ENCODE data around the gene NXPH4.

The NXPH4 gene

GRCh38 chr12:57236925-57237595 lies 20.5 kb downstream of the NXPH4 start:
- H3K27me3 ChIP-seq (ENCODE audit: insufficient read depth, low read depth, severe bottlenecking), result peaks cover 9% of the 10 kb centered on the region
- H3K36me3 ChIP-seq, result peaks cover 35% of the 10 kb centered on the region
- H3K9me3 ChIP-seq (ENCODE audit: severe bottlenecking), result no peaks in the 10 kb centered on the region
- H3K27ac ChIP-seq, result no peak overlapping the region
- H3K4me3 ChIP-seq (ENCODE audit: low read depth, low read length), result no peak overlapping the region
- TF ChIP-seq CTCF (IDR thresholded peaks at IDR 0.05; ENCODE audit: low read depth, low read length), result no peak
- peak; percentile 63 for DNase-seq

- Histone ChIP-seq H3K36me3 (peaks cover 30% of the 10 kb centered on the region), H3K27me3 (ENCODE audit: insufficient read depth, low read depth, severe bottlenecking) (peaks cover 14% of the 10 kb centered on the region), H3K9me3 (ENCODE audit: severe bottlenecking) (no peaks in the 10 kb centered on the region), H3K4me3 (ENCODE audit: low read depth, low read length) (no peak overlapping the region), H3K27ac (no peak overlapping the region)
- no peak for TF ChIP-seq CTCF (IDR thresholded peaks at IDR 0.05; ENCODE audit: low read depth, low read length)
- DNase-seq, result no peak
Measured at GRCh38 chr12:57237596-57237931, 21.0 kb downstream of the NXPH4 start.

- Histone ChIP-seq H3K4me3 (ENCODE audit: low read depth, low read length) (peak overlapping the region; percentile 16; the same call in 1 of the 2 replicates), H3K36me3 (peaks cover 24% of the 10 kb centered on the region), H3K9me3 (ENCODE audit: severe bottlenecking) (no peaks in the 10 kb centered on the region), H3K27me3 (ENCODE audit: insufficient read depth, low read depth, severe bottlenecking) (peaks cover 14% of the 10 kb centered on the region), H3K27ac (no peak overlapping the region)
- no peak for DNase-seq
- no peak for TF ChIP-seq CTCF (IDR thresholded peaks at IDR 0.05; ENCODE audit: low read depth, low read length)
Measured at GRCh38 chr12:57237932-57238853, 21.6 kb downstream of the NXPH4 start.

GRCh38 chr12:57238854-57239554 lies 22.4 kb downstream of the NXPH4 start:
- H3K36me3 ChIP-seq, result peaks cover 16% of the 10 kb centered on the region
- DNase-seq, result peak; percentile 87
- H3K27ac ChIP-seq, result peak overlapping the region; percentile 83
- TF ChIP-seq CTCF (IDR thresholded peaks at IDR 0.05; ENCODE audit: low read depth, low read length), result peak; percentile 100
- H3K9me3 ChIP-seq (ENCODE audit: severe bottlenecking), result no peaks in the 10 kb centered on the region
- H3K4me3 ChIP-seq (ENCODE audit: low read depth, low read length), result peak overlapping the region; percentile 65
- H3K27me3 ChIP-seq (ENCODE audit: insufficient read depth, low read depth, severe bottlenecking), result peaks cover 14% of the 10 kb centered on the region

- Histone ChIP-seq H3K27ac (peak overlapping the region; percentile 83), H3K9me3 (ENCODE audit: severe bottlenecking) (no peaks in the 10 kb centered on the region), H3K36me3 (peaks cover 10% of the 10 kb centered on the region), H3K27me3 (ENCODE audit: insufficient read depth, low read depth, severe bottlenecking) (peaks cover 14% of the 10 kb centered on the region), H3K4me3 (ENCODE audit: low read depth, low read length) (peak overlapping the region; percentile 65)
- DNase-seq, result no peak
- TF ChIP-seq CTCF (IDR thresholded peaks at IDR 0.05; ENCODE audit: low read depth, low read length), result no peak
Measured at GRCh38 chr12:57239587-57240065, 23.0 kb downstream of the NXPH4 start.

All from WERI-Rb-1 (cell line).